OCI-LY3 (cell line): ENCODE results near the gene NAV2.

Experiments used
- H2AFZ ChIP-seq: fragments of 200-600, 300-600 bp; shearing (Covaris generic); 2 replicates; pipeline ENCODE4 v1.6.0; 2014; ENCODE audit warnings: antibody characterized with exemption, low read depth, low read length
- H3K27ac ChIP-seq: fragments of 200-600, 300-600 bp; sonication (generic); 2 replicates; pipeline ENCODE4 v1.5.1; 2014; ENCODE audit warnings: mild to moderate bottlenecking, low read length, moderate library complexity, mixed read lengths
- H3K27me3 ChIP-seq: fragments of 200-600, 300-600 bp; sonication (generic); 2 replicates; pipeline ENCODE4 v1.6.1; 2014; ENCODE audit warnings: low read depth, low read length, mixed read lengths
- H3K36me3 ChIP-seq: fragments of 200-600, 300-600 bp; sonication (generic); replicated peaks from 2 replicates; pipeline ENCODE3; 2014; ENCODE audit warnings: low read depth, low read length, mixed read lengths
- H3K4me1 ChIP-seq: fragments of 300-600, 200-600 bp; sonication (generic); 2 replicates; pipeline ENCODE4 v1.6.1; 2014; ENCODE audit warnings: low read length, mixed read lengths
- H3K4me2 ChIP-seq: fragments of 200-600, 300-600 bp; sonication (generic); 2 replicates; pipeline ENCODE4 v1.6.1; 2014; ENCODE audit warnings: low read length, mixed read lengths
- H3K4me3 ChIP-seq: fragments of 300-600, 200-600 bp; sonication (generic); 2 replicates; pipeline ENCODE4 v1.5.1; 2014; ENCODE audit warnings: antibody characterized with exemption, mild to moderate bottlenecking, low read length, moderate library complexity
- H3K79me2 ChIP-seq: fragments of 300-600, 200-600 bp; shearing (Covaris generic); 2 replicates; pipeline ENCODE4 v1.6.1; 2014; ENCODE audit warnings: mild to moderate bottlenecking, low read length, mixed read lengths
- H3K9ac ChIP-seq: fragments of 300-600, 200-600 bp; shearing (Covaris generic); 2 replicates; pipeline ENCODE4 v1.6.0; 2014; ENCODE audit warnings: mild to moderate bottlenecking, low read length, moderate library complexity
- H3K9me3 ChIP-seq: fragments of 200-600, 300-600 bp; shearing (Covaris generic); 2 replicates; pipeline ENCODE4 v1.6.1; 2014; ENCODE audit warnings: low read length, mixed read lengths; ENCODE audit not compliant: insufficient read depth
- H4K20me1 ChIP-seq: fragments of 200-600, 300-600 bp; sonication (generic); 2 replicates; pipeline ENCODE4 v1.6.1; 2016; ENCODE audit warnings: low read length, mixed read lengths; ENCODE audit not compliant: insufficient read depth
- CTCF ChIP-seq: fragments of 200-600, 300-600 bp; sonication (generic); IDR thresholded peaks from 2 replicates; pipeline ENCODE4 v1.5.1; 2014; ENCODE audit warnings: antibody characterized with exemption, low read length, low read depth
- EZH2phosphoT487 ChIP-seq: fragments of 200-600 bp; shearing (Covaris generic); IDR thresholded peaks from 2 replicates; pipeline ENCODE4 v1.6.1; 2018; ENCODE audit warnings: antibody characterized with exemption, mixed run types, low read depth

The NAV2 gene

GRCh38 chr11:20099527-20099926 lies 386.9 kb downstream of the NAV2 start:
- Histone ChIP-seq H2AFZ (no peak overlapping the region), H3K27me3 (peaks cover 31% of the 10 kb centered on the region), H3K9ac (no peak overlapping the region), H3K4me3 (no peak overlapping the region), H3K36me3 (no peaks in the 10 kb centered on the region), H3K9me3 (no peaks in the 10 kb centered on the region), H3K4me2 (no peak overlapping the region), H3K27ac (no peak overlapping the region), H3K4me1 (no peaks in the 10 kb centered on the region), H3K79me2 (no peaks in the 10 kb centered on the region), H4K20me1 (no peaks in the 10 kb centered on the region)
- no peak for TF ChIP-seq CTCF
- no peak for TF ChIP-seq EZH2phosphoT487

- TF ChIP-seq EZH2phosphoT487, result no peak
- no peak for TF ChIP-seq CTCF
- Histone ChIP-seq H3K27ac (no peak overlapping the region), H4K20me1 (no peaks in the 10 kb centered on the region), H3K4me3 (no peak overlapping the region), H3K9me3 (no peaks in the 10 kb centered on the region), H3K4me1 (no peaks in the 10 kb centered on the region), H2AFZ (no peak overlapping the region), H3K27me3 (peaks cover 25% of the 10 kb centered on the region), H3K79me2 (no peaks in the 10 kb centered on the region), H3K4me2 (no peak overlapping the region), H3K36me3 (no peaks in the 10 kb centered on the region), H3K9ac (no peak overlapping the region)
Observed at GRCh38 chr11:20102397-20102796, 389.8 kb downstream of the NAV2 start.

- no peaks in the 10 kb centered on the region for H3K4me1 ChIP-seq
- no peaks in the 10 kb centered on the region for H3K79me2 ChIP-seq
- H3K4me3 ChIP-seq, result no peak overlapping the region
- H3K27me3 ChIP-seq, result peaks cover 16% of the 10 kb centered on the region
- H3K9me3 ChIP-seq, result no peaks in the 10 kb centered on the region
- no peak overlapping the region for H3K27ac ChIP-seq
- no peak overlapping the region for H2AFZ ChIP-seq
- no peak overlapping the region for H3K9ac ChIP-seq
- no peak overlapping the region for H3K4me2 ChIP-seq
- H3K36me3 ChIP-seq, result no peaks in the 10 kb centered on the region
- TF ChIP-seq CTCF, result no peak
- no peak for TF ChIP-seq EZH2phosphoT487
- no peaks in the 10 kb centered on the region for H4K20me1 ChIP-seq
Observed at GRCh38 chr11:20103281-20103680, 390.6 kb downstream of the NAV2 start.

- Histone ChIP-seq H4K20me1 (no peaks in the 10 kb centered on the region), H3K9ac (no peak overlapping the region), H2AFZ (no peak overlapping the region), H3K4me1 (no peaks in the 10 kb centered on the region), H3K4me2 (no peak overlapping the region), H3K79me2 (no peaks in the 10 kb centered on the region), H3K27me3 (peaks cover 13% of the 10 kb centered on the region; the same call in 1 of the 2 replicates), H3K9me3 (no peaks in the 10 kb centered on the region), H3K4me3 (no peak overlapping the region), H3K36me3 (no peaks in the 10 kb centered on the region), H3K27ac (no peak overlapping the region)
- TF ChIP-seq EZH2phosphoT487, result no peak
- TF ChIP-seq CTCF, result no peak
Observed at GRCh38 chr11:20105427-20105826, 392.8 kb downstream of the NAV2 start.
